Stimulated activated CD4-positive, alpha-beta T cell treated with anti-CD3 and anti-CD28 coated beads, Interleukin-4, amount 100 ng/mL, for 1 hour (primary cell): ENCODE measurements around the gene TSG101.

ENCODE experiments used
- DNase-seq: peaks from one replicate; pipeline ENCODE4 v3.0.0-alpha.2; 2020

Gene TSG101, protein sequence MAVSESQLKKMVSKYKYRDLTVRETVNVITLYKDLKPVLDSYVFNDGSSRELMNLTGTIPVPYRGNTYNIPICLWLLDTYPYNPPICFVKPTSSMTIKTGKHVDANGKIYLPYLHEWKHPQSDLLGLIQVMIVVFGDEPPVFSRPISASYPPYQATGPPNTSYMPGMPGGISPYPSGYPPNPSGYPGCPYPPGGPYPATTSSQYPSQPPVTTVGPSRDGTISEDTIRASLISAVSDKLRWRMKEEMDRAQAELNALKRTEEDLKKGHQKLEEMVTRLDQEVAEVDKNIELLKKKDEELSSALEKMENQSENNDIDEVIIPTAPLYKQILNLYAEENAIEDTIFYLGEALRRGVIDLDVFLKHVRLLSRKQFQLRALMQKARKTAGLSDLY

DNA sequence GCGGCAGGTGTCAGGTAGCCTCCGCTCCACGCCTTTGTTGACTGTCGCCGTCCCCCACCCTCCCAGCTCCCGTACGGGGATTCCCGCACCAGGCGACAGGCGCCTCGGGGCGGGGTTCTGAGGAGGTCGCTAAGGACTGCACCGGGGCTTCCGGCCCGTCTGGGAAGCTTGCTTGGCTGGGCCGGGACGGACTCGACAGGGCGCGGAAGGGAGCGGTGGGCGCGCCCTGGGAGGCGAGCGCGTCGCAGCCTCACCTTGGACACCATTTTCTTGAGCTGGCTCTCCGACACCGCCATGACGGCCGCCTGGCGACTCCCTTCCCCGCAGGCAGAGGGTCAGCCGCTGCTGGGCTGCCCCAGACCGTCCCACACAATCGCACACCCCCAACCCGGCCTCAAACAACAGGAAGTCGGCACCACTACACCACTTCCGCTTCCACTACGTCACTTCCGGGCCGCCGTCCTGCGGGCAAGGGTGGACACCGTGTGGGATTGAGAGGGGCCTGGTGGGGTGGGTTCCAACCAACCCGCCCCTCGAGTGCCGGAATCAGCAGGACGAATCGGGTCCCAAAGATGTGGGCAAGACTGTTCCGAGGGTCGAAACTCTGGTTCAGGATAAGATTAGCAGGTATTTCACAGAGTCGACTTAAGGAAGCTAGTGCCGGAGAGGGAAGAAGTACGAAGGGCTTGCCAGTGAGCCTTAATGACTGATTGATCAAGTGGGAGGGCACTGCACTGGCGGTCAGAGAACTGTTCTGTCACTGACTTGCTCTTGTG lies at the start of gene TSG101:
TSG101 (minus strand) TSS at position 422 of the 776 bp plus-strand sequence; CDS start at position 296, 126 bp downstream.
- DNase-seq, result peak; percentile 92

DNA sequence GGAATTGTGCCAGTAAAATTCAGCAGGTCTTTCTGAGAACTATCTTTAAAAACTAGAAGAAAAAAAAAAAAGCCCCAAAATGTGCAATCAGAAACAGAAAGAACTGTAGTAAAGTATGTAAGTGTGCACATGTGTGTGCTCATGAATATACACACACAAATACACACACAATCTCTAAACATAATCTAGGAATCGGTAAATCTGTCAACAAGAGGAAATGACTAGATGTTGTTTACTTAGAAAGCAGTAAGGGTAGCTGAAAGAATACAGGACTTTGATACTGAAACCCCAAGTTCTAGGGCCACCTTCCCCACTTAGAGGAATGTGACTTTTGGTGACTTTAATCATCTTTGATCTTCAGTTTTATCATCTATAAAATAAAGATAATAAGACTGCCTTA lies 48.6 kb upstream of the TSG101 start:
- DNase-seq, result no peak

DNA sequence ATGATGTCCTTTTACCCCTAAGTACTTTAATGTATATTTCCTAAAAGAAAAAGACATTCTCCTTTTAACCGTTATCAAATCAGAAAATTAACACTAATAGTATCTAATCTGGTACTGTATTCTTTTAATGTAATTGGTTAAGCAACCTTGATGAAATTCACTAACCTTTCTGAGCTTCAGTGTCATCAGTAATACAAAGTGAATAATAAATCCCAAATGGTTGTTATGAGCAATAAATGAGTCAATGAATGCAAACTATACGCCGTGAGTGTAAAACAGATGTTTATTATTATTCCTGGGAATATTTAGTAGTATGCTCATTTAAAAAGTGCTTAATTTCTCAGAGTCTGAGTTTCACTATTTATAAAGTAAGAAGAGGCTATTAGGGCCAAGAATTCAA lies 40.3 kb upstream of the TSG101 start:
- DNase-seq, result no peak

DNA sequence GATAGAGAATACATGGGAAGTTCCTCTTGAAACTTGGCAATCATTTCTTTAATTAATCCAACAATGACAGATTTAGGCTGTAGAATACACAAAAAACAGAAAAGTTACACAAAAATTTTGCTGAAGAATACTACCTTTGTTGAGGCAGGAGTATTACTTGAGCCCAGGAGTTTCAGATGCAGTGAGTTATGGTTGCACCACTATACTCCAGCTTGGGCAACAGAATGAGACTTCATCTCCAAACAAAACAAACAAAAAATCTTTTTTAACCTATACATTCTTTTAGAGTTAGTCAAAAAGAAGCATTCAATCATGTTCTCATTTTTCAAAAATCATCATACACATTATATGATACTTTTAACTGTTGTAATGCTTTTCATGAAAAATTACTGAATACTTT lies 39.7 kb upstream of the TSG101 start:
- DNase-seq, result no peak

DNA sequence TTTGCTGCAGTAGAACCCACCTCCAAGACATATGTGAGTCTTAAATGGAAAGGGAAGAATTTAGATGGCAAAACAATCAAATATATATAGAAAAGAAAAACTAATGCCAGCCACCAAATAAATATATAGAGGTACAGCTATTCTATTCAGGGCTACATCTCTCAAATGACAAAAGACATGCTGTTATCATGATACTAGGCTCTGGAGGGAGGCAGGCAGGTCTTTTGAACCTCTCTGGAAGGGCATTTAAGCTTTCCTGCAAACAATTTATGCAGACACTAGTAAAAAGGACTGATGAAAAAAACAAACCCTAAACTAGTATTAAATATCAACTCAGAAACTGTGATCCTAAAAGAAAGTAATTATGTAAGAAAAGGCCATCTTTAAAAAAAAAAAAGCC lies 37.4 kb upstream of the TSG101 start:
- no peak for DNase-seq

DNA sequence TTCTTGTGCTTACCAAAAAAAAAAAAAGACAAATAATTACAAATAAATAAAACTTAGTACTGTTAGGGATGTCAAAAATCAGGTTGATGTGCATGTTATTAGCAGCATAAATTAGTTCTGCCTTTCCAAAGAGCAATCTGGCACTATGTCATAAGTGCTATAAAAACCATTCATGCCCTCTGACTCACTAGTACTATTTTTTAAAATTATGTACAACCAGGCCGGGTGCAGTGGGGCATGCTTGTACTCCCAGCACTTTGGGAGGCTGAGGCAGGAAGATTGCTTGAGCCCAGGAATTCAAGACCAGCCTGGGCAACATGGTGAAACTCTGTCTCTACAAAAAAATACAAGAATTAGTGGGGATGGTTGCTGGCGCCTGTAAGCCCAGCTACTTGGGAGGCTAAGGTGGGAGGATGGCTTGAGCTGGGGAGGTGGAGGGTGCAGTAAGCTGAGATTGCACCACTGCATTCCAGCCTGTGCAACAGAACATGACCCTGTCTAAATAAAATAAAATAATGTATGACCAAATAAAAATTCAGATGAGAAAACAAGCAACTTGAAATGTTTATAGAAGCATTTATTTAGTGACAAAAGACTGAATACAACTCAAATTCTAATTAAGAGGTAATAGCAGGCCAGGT lies 36.5 kb upstream of the TSG101 start:
- DNase-seq, result no peak

DNA sequence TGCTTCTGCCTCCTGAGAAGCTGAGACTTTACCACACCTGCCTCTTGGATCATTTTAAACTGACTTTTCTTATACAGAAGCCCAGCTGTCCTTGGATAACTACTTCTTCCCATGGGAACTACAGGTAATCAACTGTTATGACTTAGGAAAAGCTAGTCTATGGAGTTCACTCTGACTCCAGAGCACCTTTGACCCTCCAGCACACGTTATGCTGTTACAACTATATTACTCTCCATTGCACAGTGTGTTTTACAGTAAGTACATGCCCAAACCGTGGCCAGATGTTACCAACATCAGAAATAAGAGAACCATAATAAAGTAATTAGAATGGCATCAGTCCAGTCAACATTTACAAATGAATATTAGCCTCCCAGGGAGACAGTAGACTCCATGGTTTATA lies 21.3 kb upstream of the TSG101 start:
- no peak for DNase-seq

DNA sequence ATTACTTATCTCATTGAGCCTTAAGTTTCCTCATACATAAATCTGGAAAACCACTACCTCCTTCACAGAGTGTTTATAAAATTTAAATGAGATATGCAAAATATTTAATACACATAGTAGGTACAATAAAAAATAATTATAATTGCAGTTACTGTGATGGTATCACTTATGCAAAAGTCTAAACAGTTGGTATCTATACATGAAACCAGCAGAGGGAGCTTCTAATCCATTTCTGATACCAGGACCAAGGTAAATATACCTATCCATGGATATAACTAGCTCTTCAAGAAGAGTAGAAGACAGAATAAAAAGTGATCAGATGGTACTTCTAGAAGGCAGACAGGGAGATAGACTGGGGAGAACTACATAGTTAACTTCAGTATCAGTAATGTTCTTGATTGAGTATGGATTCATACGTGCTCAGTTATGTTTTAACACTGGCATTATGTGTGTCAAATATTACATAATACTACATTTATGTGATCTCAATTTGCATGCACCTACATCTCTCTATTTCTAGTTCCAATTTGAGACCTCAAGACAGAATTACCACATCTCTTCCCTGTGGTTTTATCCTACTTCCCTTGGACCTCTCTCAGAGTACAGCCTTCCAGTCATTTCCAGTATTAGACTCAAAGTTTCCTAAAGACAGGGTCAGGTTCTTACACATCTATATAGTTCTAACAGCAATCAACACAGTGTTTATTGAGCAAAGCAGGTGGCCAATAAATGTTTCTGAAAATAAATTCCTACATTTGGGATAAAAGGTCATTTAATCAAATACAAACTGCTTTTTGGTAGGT lies 13.7 kb upstream of the TSG101 start:
- DNase-seq, result no peak

DNA sequence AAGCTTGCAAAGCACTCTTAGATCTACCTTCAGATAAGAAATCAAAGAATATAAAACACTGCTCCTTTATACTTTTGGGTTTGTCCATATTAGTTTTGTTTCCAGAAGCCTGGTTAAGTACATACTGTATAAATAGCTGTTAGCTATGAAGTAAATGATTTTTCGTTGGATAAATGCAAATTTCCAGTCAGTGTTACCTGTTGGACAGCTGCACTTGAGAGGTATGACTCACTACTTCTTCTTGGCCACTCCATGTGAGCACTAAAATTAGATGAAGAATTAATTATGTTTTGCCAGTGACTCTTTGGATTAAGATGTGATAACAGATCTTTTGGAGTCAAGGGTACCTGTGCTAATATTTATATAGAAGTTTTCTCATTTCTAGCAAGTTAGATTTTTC lies 9.5 kb upstream of the TSG101 start:
- DNase-seq, result no peak

DNA sequence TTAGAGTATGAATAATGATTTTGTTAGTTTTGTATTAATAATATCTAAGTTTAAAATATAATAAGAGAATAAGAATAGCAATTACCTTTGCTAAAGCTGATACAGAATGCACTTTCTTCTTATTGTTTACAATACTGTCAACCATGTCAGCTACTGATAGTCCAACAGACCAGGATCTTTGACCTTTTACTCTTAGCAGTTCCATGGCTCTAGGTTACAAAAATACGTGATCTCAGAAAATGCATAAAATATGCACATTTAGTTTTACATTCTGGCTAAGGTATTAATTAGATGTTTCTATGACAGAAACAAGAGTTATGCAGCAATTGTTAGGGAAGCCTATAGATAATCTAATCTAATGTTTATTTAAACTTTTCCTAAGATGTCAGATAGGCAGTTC lies 7.5 kb upstream of the TSG101 start:
- DNase-seq, result no peak

DNA sequence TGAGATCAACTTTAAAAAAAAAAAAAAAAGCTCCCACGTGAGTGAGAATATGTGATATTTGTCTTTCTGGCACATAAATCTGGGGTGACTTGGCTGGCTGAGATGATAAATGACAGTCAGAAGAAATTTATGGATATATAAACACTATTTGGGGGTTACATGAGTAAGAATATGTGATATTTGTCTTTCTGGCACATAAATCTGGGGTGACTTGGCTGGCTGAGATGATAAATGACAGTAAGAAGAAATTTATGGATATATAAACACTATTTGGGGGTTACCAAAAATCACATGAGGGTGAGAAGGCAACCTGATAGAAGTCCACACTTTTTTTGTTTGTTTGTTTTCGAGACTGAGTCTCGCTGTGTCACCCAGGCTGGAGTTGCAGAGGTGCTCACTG lies 6.6 kb upstream of the TSG101 start:
- no peak for DNase-seq

DNA sequence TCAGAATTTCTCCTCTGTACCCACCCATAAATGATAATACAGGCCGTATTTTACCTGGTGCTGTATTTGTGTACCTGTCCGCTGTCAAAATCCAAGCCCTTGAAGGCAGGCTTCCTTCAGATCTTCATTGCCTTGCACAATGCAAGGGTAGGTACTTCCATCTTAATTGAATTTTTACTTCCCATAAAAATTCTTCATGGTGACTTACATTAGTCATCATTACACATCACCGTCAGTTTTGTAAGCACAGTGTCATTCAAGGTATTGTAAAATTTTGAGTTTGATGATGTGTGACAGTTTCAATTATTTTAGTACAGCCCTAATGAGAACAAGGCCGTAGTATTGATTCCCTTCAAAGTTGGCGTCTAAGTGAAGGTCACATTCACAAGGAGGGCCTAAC lies 770 bp upstream of the TSG101 start:
- no peak for DNase-seq

DNA sequence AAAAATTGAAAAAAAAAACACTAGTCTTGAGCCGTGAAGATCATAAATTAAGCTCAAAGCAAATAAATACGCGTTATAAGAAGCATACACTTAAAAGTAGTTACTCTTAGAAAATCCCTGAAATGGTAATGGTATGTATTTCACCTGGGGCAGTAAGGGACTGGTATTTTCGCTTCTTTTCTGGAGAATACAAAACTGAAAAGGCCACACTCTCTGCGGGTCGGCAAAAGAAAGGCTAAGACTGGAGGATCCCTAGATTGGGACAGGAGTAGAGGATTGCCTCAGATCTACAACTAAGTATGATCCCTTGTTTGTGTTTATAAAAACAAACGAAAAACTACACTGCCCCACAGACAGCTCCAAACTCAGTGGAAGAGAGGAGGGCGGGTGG lies 617 bp downstream of the TSG101 start:
- DNase-seq, result no peak

DNA sequence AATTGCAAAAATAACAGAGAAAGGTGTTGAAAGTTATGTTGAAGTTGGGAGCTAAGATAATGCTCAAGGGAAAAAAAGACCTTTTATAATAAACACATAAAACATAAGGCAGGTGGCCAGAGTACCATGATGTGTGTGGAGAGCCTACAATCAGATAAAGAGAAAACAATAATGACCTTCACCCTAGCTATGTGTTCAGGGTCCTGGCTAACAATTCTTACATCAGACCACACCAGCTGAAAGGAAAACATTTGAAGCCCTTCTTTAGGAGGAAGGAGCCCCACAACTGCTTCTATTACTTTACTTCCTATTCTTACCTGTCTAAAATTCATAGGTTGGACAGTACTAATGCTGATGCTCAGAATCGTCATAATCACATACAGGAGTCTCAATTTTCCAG lies 2.5 kb downstream of the TSG101 start:
- DNase-seq, result no peak

DNA sequence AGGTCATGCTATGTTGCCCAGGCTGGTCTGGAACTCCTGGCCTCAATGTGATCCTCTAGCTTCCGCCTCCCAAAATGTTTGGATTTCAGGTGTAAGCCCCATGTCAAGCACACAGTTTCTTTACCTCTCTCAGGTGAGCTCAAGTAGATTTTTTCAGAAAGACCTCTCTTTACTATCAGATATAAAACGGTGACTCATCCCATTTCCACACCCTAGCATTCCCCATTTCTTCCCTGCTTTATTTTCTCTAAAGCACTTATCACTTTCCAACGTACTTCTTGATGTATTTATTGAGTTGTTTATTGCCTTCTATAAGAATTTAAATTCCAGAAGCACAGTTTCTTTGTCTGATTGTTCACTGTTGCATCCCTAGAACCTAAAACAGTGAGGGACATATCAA lies 3.7 kb downstream of the TSG101 start:
- no peak for DNase-seq

DNA sequence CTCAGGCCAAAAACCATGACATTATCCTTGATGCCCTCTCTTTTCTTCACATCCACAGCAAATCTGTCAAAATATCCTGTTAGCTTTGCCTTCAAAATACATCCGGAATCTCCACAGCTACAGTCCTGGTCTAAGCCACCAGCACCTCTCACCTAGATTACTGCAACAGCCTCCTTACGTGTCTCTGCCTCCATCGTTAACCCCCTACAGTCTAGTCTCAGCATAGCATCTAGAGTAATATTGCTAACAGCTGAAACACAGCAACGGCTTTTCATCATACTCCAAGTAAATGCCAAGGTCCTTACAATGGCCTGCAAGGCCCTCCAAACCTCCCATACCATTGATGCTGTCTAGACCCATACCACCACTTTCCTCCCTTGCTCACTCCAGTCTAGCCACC lies 4.4 kb downstream of the TSG101 start:
- DNase-seq, result no peak

DNA sequence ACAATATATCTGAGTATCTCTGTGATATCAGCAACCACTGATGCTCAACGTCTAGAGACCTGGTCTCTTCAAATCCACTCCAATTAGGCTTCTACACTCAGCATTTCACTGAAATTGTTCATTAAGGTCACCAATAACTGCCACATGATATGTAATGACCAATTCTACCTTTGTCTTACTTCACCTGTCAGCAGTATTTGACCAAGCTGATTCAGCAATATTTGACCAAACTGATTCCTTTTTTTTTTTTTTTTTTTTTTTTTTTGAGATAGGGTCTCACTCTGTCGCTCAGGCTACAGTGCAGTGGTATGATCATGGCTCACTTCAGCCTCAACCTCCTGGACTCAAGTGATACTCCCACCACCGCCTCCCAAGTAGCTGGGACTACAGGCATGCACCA lies 5.6 kb downstream of the TSG101 start:
- DNase-seq, result no peak

DNA sequence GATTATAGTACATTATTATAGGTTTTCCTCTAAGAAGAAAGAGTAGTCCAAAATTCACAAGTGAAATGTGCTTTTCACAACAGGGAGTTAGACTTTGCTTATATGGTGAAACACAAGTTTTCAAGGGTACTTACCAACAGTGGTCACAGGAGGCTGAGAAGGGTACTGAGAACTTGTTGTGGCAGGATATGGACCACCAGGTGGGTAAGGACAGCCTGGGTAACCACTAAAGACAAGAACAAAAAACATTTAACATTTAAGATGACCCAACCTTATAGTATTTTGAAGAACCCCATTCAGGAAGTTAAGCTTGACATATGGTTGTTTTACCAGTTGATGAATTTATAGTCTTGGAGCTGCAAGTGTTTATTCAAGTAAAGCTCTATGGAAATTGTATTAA lies 24.4 kb downstream of the TSG101 start:
- no peak for DNase-seq

DNA sequence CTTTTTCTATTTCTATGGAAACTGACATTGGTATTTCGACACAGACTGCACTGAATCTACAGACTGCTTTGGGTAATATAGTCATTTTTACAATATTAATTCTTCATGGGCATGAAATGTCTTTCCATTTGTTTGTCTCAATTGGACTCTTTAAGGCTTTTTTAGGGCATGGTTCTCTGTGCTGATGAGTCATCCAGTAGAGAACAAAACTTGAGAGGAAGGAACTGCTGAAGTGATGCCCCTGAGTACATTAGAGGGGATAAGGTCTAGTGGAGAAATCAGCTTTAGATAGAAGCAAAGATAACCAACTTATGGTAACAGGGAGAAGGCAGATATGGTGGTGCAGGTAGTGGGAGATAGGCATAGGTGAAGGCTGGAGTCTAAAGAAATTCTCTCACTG lies 25.1 kb downstream of the TSG101 start:
- no peak for DNase-seq

DNA sequence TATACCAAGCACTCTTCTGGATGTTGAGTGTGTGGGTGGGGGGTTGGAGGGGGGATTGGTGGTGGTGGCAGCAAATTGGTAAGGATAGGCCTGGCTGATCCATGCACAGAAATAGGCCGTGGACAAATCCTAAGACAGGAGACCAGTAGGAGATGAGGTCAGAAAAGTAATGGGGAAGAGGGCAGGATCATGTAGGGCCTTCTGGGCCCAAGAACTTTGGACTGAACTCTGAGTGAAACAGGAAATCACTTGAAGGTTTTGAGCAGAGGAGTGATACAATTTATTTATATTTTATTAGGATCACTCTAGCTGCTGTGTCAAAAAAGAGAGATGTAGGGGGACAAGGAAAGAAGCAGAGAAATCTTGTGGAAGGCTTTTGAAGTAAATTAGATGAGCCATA lies 28.7 kb downstream of the TSG101 start:
- no peak for DNase-seq

DNA sequence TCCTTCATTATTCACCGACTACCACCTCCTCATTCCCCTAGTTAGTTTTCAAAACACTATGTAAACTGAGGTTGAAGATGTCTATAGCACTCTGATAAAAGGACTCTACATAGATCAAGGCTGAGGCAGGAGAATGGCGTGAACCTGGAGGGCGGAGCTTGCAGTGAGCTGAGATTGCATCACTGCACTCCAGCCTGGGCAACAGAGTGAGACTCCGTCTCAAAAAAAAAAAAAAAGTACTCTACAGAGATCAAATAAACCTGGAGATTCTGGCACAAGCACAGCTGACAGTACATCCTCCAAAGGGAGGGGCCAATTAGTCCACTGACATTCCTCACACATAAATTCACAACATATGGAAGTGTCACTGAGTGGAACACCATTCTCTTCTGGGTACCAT lies 31.0 kb downstream of the TSG101 start:
- no peak for DNase-seq

DNA sequence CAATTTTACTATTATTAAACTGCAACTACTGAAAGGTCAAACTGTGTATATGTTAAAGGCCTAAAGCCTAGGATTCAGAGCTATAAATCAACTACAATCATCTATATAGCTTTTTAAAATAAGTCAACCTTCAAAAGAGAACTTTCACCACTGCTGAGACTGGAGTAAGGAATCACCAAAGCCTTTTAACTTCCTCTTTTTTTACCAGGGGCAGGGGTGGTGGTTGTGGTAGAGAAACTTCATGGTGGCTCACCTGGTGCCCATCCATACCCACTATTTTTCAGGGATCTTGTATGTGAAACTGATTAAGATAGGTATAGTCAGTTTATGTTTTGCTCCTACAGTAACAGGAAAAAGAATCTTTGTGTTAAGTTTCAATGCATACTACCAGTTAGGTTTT lies 31.5 kb downstream of the TSG101 start:
- DNase-seq, result no peak

DNA sequence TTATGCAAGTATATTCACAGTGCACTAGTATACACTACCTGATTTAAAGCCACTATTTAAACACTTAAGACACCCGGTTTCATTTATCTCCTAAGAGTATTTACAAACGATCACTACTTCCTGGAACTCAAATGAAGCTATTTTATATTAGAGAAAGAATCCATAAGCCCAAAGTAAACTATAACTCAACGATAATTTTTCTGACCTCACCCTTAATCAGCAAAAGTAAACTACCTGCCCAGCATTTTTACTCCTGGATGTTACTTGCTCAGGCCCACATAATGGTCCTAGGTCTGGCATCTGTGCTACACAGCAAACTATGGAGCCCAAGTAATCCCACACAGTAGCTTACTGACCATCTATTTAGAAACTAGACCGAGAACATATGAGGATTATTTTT lies 33.4 kb downstream of the TSG101 start:
- DNase-seq, result no peak
